GM19452 (cell line): Measurements from ENCODE around the gene TBC1D5.
"Not testable (repeated sequence)": the region's sequence is repeated elsewhere in the genome, so short reads cannot be mapped to it uniquely, and the experiment has no call there.

ENCODE experiments used
- ATAC-seq: cut with Tn5 transposase; IDR thresholded peaks from one replicate; pipeline ENCODE4 v1.9.1; 2021; ENCODE audit not compliant: unreplicated experiment

The TBC1D5 gene

GRCh38 chr3:17742102-17742879 lies at the start of gene TBC1D5:
Gene TBC1D5, minus strand, starts transcription at chr3:17742631. Its CDS starts 234,061 bp downstream, at chr3:17508570.
- ATAC-seq, result peak; percentile 77

GRCh38 chr3:17783426-17783825 lies 41.0 kb upstream of the TBC1D5 start:
- ATAC-seq, result no peak

DNA sequence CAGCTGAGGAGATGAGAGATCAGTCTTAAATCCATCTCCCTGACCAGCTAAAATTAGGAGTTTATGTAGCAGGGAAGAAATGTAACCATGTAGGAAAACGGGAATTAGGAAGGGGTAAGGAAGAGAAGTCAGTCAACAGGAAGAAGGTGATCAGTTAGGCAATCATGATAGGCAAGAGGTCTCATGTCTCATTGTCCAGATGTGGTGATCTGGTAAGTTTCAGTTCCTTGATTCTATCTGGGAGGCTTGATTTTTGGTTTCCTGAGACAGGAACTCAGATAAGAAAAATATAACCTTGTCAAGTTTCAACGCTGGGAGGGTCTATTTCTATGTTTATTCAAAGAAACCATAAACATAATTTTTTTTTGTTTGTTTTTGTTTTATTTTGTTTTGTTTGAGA lies 40.3 kb upstream of the TBC1D5 start:
- no peak for ATAC-seq

DNA sequence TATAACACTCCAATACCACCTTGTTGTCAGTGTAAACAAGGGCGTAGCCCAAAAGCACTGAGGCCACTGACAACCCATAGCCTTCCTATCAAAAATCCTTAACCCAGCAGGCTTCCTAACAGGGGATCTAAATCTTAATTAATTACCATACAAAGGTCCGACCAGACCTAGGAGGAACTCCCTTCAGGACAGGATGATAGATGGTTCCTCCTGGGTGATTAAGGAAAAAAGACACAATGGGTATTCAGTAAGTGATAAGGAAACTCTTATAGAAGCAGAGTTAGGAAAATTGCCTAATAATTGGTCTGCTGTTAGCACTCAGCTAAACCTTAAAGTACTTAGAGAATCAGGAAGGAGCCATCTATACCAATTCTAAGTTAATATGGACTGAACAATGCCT lies 37.9 kb upstream of the TBC1D5 start:
- ATAC-seq, result not testable (repeated sequence)

- ATAC-seq, result not testable (repeated sequence)
Observed at GRCh38 chr3:17779304-17780250, 37.1 kb upstream of the TBC1D5 start.

GRCh38 chr3:17777326-17777725 lies 34.9 kb upstream of the TBC1D5 start:
- not testable (repeated sequence) for ATAC-seq

- ATAC-seq, result no peak
Observed at GRCh38 chr3:17775073-17775472, 32.6 kb upstream of the TBC1D5 start.

GRCh38 chr3:17774180-17774910 lies 31.9 kb upstream of the TBC1D5 start:
- ATAC-seq, result not testable (repeated sequence)

DNA sequence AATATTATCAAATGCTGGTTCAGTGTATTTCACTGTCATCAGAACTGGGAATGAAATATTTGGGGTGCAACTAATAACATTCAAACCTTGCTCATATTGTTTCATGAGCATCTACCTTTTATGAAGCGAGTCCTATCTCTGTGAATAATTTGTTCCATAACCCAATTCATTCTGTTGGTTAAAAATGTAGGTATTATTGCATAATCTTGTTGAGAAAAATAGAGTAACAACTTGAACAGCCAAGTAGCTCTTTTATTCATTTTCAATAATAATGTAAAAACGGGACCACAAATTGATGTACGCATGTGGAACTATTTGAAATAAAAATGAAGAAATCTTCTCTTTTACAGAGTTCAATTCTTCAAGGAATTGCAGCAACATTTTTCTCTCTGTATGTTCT lies 30.1 kb upstream of the TBC1D5 start:
- ATAC-seq, result no peak

DNA sequence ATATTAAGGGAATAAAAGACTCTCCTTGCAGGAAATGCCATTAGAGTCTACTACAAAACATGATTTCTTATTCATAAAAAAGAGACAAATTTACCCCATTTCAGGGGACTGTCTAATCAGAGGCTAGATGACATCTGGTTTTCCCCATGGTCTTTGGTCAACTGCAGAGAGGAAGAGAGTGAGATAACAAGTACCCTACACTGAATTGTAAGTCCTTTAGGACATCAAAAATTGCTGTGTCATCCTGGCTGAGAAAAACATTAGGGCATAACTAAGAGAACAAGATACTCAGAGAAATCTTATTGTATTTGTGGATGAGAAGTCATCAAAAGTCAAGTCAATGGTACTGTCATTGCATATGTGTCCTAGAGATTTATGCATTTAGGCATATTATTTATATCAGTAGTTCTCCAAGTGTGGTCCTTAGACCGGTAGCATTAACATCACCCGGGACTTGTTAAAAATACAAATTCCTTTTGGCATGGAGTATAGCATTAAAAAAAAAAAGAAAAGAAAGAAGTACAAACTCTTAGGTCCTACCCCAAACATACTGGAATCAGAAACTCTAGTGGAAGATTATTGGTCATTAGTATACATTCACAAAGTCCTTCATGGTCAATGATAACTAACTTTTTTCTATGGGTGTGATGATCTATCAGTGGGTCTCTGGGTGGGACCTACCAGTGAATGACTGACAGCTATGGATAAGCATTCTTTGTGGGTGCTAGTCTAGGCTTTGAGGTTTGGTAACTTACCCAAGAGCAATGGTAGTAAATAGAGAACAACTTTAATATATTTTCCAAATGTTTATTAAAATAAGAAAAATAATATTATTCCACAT lies 29.0 kb upstream of the TBC1D5 start:
- ATAC-seq, result no peak

DNA sequence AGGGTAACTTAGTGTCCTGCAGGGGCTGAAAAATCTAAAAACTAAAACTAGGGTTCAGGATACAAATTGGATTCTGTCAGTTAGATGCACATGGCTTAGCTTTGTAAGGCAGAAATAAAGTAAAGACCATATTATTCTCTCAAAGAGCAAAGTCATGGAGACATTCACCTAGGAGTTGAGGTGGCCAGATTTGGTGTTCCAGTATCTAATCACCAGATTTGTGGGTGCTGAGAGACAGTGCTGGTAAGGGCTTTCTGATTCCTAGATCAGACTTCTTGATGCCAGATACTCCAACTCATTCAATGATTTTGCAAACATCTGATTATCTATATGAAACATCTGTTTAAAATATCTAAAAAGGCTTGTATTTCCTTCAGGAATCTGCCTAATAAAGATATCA lies 28.3 kb upstream of the TBC1D5 start:
- no peak for ATAC-seq

DNA sequence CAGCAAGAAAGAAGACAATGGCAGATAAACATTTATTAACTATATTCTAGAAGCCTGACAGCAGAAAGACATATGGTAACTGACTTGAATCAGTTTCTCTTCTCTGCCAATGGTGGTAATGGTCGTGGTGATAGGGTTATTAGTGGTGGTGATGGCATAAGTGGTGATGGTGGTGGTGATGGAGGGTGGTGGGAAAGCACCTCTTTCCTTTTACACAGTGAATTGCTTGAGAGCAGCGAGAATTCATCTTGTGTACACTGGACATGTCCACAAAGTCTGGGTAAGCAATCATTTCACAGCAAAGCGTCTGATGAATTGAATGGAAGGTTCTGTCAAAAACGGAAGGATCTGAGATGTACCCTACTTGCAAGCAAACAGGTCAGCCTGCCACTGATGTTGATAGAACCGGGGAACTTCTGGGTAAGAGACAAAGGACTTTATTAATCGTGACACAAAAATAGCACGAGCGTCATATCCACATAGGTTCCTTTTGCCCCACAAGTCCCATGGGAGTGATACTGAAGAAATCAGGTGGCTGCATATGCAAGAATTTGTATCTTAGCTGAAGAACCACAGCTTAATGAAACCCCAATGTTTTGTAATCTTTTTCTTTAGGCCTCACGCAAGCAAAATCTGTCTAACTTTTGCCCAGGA lies 23.5 kb upstream of the TBC1D5 start:
- peak; percentile 86 for ATAC-seq

GRCh38 chr3:17761563-17761962 lies 19.1 kb upstream of the TBC1D5 start:
- no peak for ATAC-seq

GRCh38 chr3:17759901-17760300 lies 17.5 kb upstream of the TBC1D5 start:
- ATAC-seq, result no peak

DNA sequence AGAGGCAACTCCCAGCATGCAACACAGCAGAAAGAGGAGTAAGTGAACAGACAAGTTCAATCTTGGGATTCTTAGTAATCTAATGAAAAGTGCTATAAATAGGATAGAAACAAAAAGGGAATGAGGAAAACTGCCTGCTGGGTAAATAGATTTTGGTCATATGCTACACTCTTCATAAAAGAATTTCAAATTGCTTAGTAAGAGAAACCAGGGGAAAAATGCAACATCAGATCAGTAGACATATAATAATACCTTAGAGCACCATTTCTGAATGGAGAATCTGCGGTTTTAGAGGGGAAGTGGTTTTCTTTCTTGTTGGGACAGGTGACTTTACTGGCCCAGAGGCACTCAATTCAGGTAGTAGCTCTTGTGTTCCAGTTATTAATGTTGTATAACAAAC lies 13.4 kb upstream of the TBC1D5 start:
- peak; percentile 66 for ATAC-seq

GRCh38 chr3:17753632-17753992 lies 11.2 kb upstream of the TBC1D5 start:
- ATAC-seq, result no peak

DNA sequence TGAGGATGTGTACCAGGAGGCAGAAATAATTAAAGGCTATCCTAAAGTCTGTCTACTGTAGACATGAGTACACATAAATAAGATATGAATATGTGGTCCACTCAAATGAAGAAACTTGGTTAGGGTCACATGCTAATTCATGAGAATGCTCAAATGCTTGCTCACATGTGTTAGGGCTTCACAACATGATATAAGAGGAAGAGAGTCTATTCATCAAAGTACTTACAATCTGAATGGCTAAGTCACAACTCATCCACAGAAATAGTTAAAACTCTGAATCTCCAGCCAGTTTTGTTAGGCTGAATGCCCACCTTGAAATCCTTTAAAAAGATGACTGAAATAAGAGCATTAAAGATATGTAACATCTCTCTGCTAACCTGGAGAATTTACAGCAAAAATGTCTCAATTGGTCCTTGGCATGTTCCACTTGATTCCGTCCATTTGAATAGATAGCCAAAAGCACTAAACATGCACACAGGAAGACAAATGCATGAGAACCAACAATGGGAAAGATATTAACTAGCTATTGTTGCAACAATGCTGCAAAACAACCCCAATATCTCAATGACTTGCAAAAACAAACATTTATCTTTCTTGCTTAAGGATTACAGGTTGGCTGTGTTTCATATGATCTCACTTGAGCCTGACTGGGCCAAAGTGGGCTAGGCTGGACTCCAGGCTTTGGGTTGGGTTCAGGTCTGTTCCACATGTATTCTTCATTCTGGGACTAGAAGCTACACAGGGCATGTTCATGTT lies 10.6 kb upstream of the TBC1D5 start:
- no peak for ATAC-seq

- no peak for ATAC-seq
Observed at GRCh38 chr3:17752436-17752835, 10.0 kb upstream of the TBC1D5 start.

DNA sequence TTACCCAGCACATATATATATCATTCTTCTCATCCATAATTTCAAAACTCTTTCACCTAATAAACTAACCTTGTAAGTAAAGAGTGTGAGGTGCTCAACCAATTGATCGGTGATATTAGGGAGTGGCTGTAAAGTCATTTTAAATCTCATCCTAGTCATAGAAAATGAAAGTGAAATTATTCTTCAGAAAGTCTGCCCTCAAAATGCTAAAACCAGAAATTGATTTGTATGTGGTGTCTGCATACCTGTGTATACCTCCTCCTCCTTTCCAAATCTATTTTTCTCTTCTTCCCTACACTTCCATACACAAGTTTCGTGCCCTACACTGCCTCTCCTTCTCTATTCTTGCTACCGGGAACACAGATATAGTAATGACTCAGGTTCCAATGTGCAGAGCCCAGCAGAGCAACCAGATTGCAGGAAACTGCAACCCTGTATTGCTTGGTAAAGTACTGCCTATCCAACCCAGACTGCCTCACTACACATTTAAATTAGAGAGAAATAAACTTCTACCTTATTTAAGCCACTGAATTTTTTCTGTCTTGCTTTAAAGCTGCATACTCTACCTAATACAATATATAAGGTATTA lies 7.4 kb upstream of the TBC1D5 start:
- no peak for ATAC-seq
